Epithelial cell of proximal tubule (primary cell): Measurements from ENCODE around the gene HOXB4. TPM values are rescaled to one million over a fixed set of nuclear protein-coding genes. Genes with fewer than 3 reads are reported as not detected.

Experiments
- DNase-seq: peaks from one replicate; pipeline ENCODE4 v3.0.0-alpha.2; 2011; ENCODE audit warnings: low read depth
- H3K4me3 ChIP-seq: 2 replicates; pipeline ENCODE4 v1.5.1; 2011; ENCODE audit warnings: low read depth, mild to moderate bottlenecking, low read length
- CTCF ChIP-seq: conservative IDR thresholded peaks from 2 replicates; pipeline ENCODE4 v1.5.1; 2012; ENCODE audit warnings: low read depth, mild to moderate bottlenecking, low read length
- total RNA-seq: library from RNA; depleted of rRNA; stranded (reverse); fragments of >200 nt; gene quantifications from 2 replicates; pipeline ENCODE4 v1.2.3, GENCODE V29; 2015

Gene HOXB4
- total RNA-seq, 1 donor from 2014 or later, result 5.7 TPM

- no peak for TF ChIP-seq CTCF
- no peak for DNase-seq
- H3K4me3 ChIP-seq, result peak overlapping the region; percentile 82
Measured at GRCh38 chr17:48623583-48623982, 45.4 kb upstream of the HOXB4 start.

- peak overlapping the region; percentile 6 for H3K4me3 ChIP-seq
- TF ChIP-seq CTCF, result no peak
Measured at GRCh38 chr17:48622857-48623256, 44.7 kb upstream of the HOXB4 start.

GRCh38 chr17:48621410-48622392, 43.6 kb upstream of the HOXB4 start:
- TF ChIP-seq CTCF, result no peak
- no peak for DNase-seq
- peak overlapping the region; percentile 21 for H3K4me3 ChIP-seq

More at GRCh38 chr17:48622857-48623256, 44.7 kb upstream of the HOXB4 start:
- DNase-seq, result no peak

GRCh38 chr17:48620461-48621139, 42.5 kb upstream of the HOXB4 start:
- no peak for TF ChIP-seq CTCF
- DNase-seq, result no peak
- peak overlapping the region; percentile 53 for H3K4me3 ChIP-seq

GRCh38 chr17:48619826-48620449, 41.8 kb upstream of the HOXB4 start:
- peak overlapping the region; percentile 53 for H3K4me3 ChIP-seq
- no peak for TF ChIP-seq CTCF
- DNase-seq, result no peak

- H3K4me3 ChIP-seq, result peak overlapping the region; percentile 86
- peak; percentile 91 for TF ChIP-seq CTCF
- no peak for DNase-seq
Measured at GRCh38 chr17:48618256-48618896, 40.2 kb upstream of the HOXB4 start.
